ENCODE results near the gene KLK14. TPM values are rescaled to one million over a fixed set of nuclear protein-coding genes. Genes with fewer than 3 reads are reported as not detected.

The KLK14 gene
- total RNA-seq, 1 donor from 2014 or later, result 0.82 TPM

- TF ChIP-seq CTCF (IDR thresholded peaks at IDR 0.05), result no peak
- ChIA-PET CTCF (no interaction called here), POLR2A (no interaction called here)
- Mint-ChIP-seq H3K27ac (no peak within 1 kb of the TSS), H3K36me3 (ENCODE audit: low read depth) (no peaks in the 10 kb centered on the region), H3K27me3 (peaks cover 41% of the 10 kb centered on the region), H3K9me3 (peaks cover 2% of the 10 kb centered on the region), H3K4me1 (no peaks in the 10 kb centered on the region), H3K4me3 (no peak within 1 kb of the TSS)
- intact Hi-C loops (cut with micrococcal nuclease), result no loop called here
- ATAC-seq (ENCODE audit: low read depth) (no peak), DNase-seq (no peak)
Measured at GRCh38 chr19:51064534-51065220, 18.0 kb downstream of the KLK14 start, which contains the start of gene KLK13. TSS of gene KLK13 (minus strand) at chr19:51065092. CDS start at chr19:51065067, 25 bp downstream.

- no peak for DNase-seq
- CTCF ChIA-PET, result no interaction called here
- ATAC-seq (ENCODE audit: low read depth), result no peak
- H3K9me3 Mint-ChIP-seq, result peaks cover 2% of the 10 kb centered on the region
- intact Hi-C loops (cut with micrococcal nuclease), result no loop called here
- no peak overlapping the region for H3K4me3 Mint-ChIP-seq
- TF ChIP-seq CTCF (IDR thresholded peaks at IDR 0.05), result no peak
- no peak overlapping the region for H3K27ac Mint-ChIP-seq
- peaks cover 41% of the 10 kb centered on the region for H3K27me3 Mint-ChIP-seq
- no peaks in the 10 kb centered on the region for H3K36me3 Mint-ChIP-seq (ENCODE audit: low read depth)
- no peaks in the 10 kb centered on the region for H3K4me1 Mint-ChIP-seq
- POLR2A ChIA-PET, result no interaction called here
Measured at GRCh38 chr19:51063664-51064063, 19.0 kb downstream of the KLK14 start.

- Mint-ChIP-seq H3K4me1 (no peaks in the 10 kb centered on the region), H3K27ac (no peak overlapping the region), H3K27me3 (peaks cover 26% of the 10 kb centered on the region)
Measured at GRCh38 chr19:51060973-51061372, 21.7 kb downstream of the KLK14 start.

GRCh38 chr19:51060336-51060735 lies 22.4 kb downstream of the KLK14 start:
- no peak overlapping the region for H3K27ac Mint-ChIP-seq
- H3K4me3 Mint-ChIP-seq, result no peak overlapping the region
- no peaks in the 10 kb centered on the region for H3K36me3 Mint-ChIP-seq (ENCODE audit: low read depth)
- ChIA-PET POLR2A (no interaction called here), CTCF (no interaction called here)
- DNase-seq (no peak), ATAC-seq (ENCODE audit: low read depth) (no peak)
- intact Hi-C loops (cut with micrococcal nuclease), result no loop called here
- peaks cover 2% of the 10 kb centered on the region for H3K9me3 Mint-ChIP-seq
- no peaks in the 10 kb centered on the region for H3K4me1 Mint-ChIP-seq
- no peak for TF ChIP-seq CTCF (IDR thresholded peaks at IDR 0.05)
- H3K27me3 Mint-ChIP-seq, result peaks cover 23% of the 10 kb centered on the region

More at GRCh38 chr19:51060973-51061372, 21.7 kb downstream of the KLK14 start:
- ChIA-PET CTCF (no interaction called here), POLR2A (no interaction called here)
- ATAC-seq (ENCODE audit: low read depth) (no peak), DNase-seq (no peak)
- intact Hi-C loops (cut with micrococcal nuclease), result no loop called here
- Mint-ChIP-seq H3K4me3 (no peak overlapping the region), H3K36me3 (ENCODE audit: low read depth) (no peaks in the 10 kb centered on the region), H3K9me3 (peaks cover 2% of the 10 kb centered on the region)
- TF ChIP-seq CTCF (IDR thresholded peaks at IDR 0.05), result no peak

- no peaks in the 10 kb centered on the region for H3K36me3 Mint-ChIP-seq (ENCODE audit: low read depth)
- intact Hi-C loops (cut with micrococcal nuclease), result no loop called here
- H3K4me3 Mint-ChIP-seq, result no peak overlapping the region
- peaks cover 2% of the 10 kb centered on the region for H3K9me3 Mint-ChIP-seq
- H3K4me1 Mint-ChIP-seq, result no peaks in the 10 kb centered on the region
- TF ChIP-seq CTCF (IDR thresholded peaks at IDR 0.05), result no peak
- ATAC-seq (ENCODE audit: low read depth), result no peak
- no peak overlapping the region for H3K27ac Mint-ChIP-seq
- CTCF ChIA-PET, result no interaction called here
- POLR2A ChIA-PET, result no interaction called here
- DNase-seq, result no peak
- peaks cover 23% of the 10 kb centered on the region for H3K27me3 Mint-ChIP-seq
Measured at GRCh38 chr19:51059715-51060114, 23.0 kb downstream of the KLK14 start.

Measured in activated B cell treated with CpG ODN at 0.5 μM for 24 hours (primary cell).